ENCODE results near the gene SEMA3E.

- no peak for TF ChIP-seq CTCF (conservative IDR thresholded peaks at IDR 0.05; ENCODE audit: low read depth, low read length)
- TF ChIP-seq EZH2 (IDR thresholded peaks at IDR 0.05; ENCODE audit: low read length, unreplicated experiment) = no peak
Measured at GRCh38 chr7:83339907-83340306, 309.0 kb downstream of the SEMA3E start.

Measured in PC-3 (cell line).